K562 (cell line): ENCODE measurements around the gene RNF17. TPM values are rescaled to one million over a fixed set of nuclear protein-coding genes. Genes with fewer than 3 reads are reported as not detected.

ENCODE experiments used
- ATAC-seq: fragments of 200-7000 bp; cut with Tn5 transposase; 3 replicates; pipeline ENCODE4 v1.9.1; 2020; ENCODE audit warnings: moderate library complexity
- BruUV-seq: library from RNA; stranded (reverse); fragments of 400-500 nt; replicated peaks from 2 replicates; lab custom pipeline; 2021; lab: Mats Ljungman, UMichigan
- CTCF ChIA-PET: fragments of 300-600 bp; formaldehyde crosslinking; extraction: SDS; loops from one replicate; lab custom pipeline; 2021; ENCODE audit warnings: low intra/inter-chr PET ratio; lab: Yijun Ruan, JAX
- POLR2A ChIA-PET: fragments of 300-600, 350-650 bp; sonication (Branson Sonifier 250); formaldehyde crosslinking; extraction: SDS; loops from one replicate; lab custom pipeline; 2021; ENCODE audit warnings: antibody characterized with exemption, inconsistent platforms; lab: Yijun Ruan, JAX
- DNase-seq, 4 experiments: peaks; one replicate each; pipeline versions ENCODE4 v3.0.0 to v3.0.0-alpha.2; 2011 to 2018; ENCODE audit warnings: low spot score in 3 of 4, mixed read lengths in 3 of 4; ENCODE audit errors: extremely low read depth in 1 of 4
- FAIRE-seq: peaks from 2 replicates; lab custom pipeline; 2011; peaks lifted over from hg19 to GRCh38; lab: Jason Lieb, UNC
- H2AFZ ChIP-seq: 2 replicates; pipeline ENCODE4 v1.6.0; 2011; ENCODE audit warnings: low read depth, low read length, control low read depth, inconsistent platforms
- H3K27ac ChIP-seq: fragments of 200-600 bp; 3 replicates; pipeline ENCODE4 v1.8.0; 2011; ENCODE audit warnings: low read depth, mild to moderate bottlenecking, control low read depth, inconsistent platforms, low read length, moderate library complexity, mixed read lengths; ENCODE audit errors: extremely low read depth
- H3K27me3 ChIP-seq, 2 experiments: fragments of 300-600 bp in 1 of 2; 2 replicates in 1 of 2; 3 replicates in 1 of 2; pipeline versions ENCODE4 v1.6.0 to v1.8.0; 2011; ENCODE audit warnings: inconsistent platforms in 2 of 2, low read length in 2 of 2, mild to moderate bottlenecking in 1 of 2, mixed read lengths in 1 of 2, moderate library complexity in 1 of 2; ENCODE audit not compliant: control insufficient read depth in 2 of 2, insufficient read depth in 2 of 2
- H3K36me3 ChIP-seq: fragments of 300-600 bp; 3 replicates; pipeline ENCODE4 v1.8.0; 2011; ENCODE audit warnings: mild to moderate bottlenecking, low read length, inconsistent platforms; ENCODE audit not compliant: control insufficient read depth, insufficient read depth
- H3K4me1 ChIP-seq, 2 experiments: fragments of 200-600 bp in 1 of 2; replicated peaks in 1 of 2; 2 replicates in 1 of 2; 3 replicates in 1 of 2; pipeline versions ENCODE4 v1.5.1 to v1.8.0; 2011; ENCODE audit warnings: inconsistent platforms in 2 of 2, low read length in 2 of 2, mild to moderate bottlenecking in 1 of 2, mixed read lengths in 1 of 2, moderate library complexity in 1 of 2; ENCODE audit not compliant: control insufficient read depth in 2 of 2, insufficient read depth in 2 of 2
- H3K4me2 ChIP-seq: 2 replicates; pipeline ENCODE4 v1.6.1; 2011; ENCODE audit warnings: low read length, control low read depth, inconsistent platforms, mixed read lengths; ENCODE audit not compliant: insufficient read depth
- H3K4me3 ChIP-seq: fragments of 200-600 bp; sonication (generic), shearing (Covaris generic); 2 replicates; pipeline ENCODE4 v1.5.1; 2016; ENCODE audit warnings: control low read depth, inconsistent platforms
- H3K79me2 ChIP-seq: fragments of 200-600 bp; 3 replicates; pipeline ENCODE4 v1.8.0; 2011; ENCODE audit warnings: low read length, inconsistent platforms; ENCODE audit not compliant: control insufficient read depth, insufficient read depth
- H3K9ac ChIP-seq, 2 experiments: 2 replicates each; pipeline versions ENCODE4 v1.6.0 to v1.6.1; 2011; ENCODE audit warnings: low read depth in 2 of 2, low read length in 2 of 2, control low read depth in 1 of 2, inconsistent platforms in 1 of 2, mild to moderate bottlenecking in 1 of 2, mixed read lengths in 1 of 2; ENCODE audit not compliant: insufficient read depth in 1 of 2
- H3K9me1 ChIP-seq: one replicate; pipeline ENCODE4 v1.6.0; 2011; ENCODE audit warnings: inconsistent platforms, mild to moderate bottlenecking, low read length, moderate library complexity; ENCODE audit not compliant: control insufficient read depth, insufficient read depth
- H3K9me3 ChIP-seq: replicated peaks from 2 replicates; pipeline ENCODE4 v1.5.1; 2011; ENCODE audit warnings: low read depth, low read length, inconsistent platforms; ENCODE audit not compliant: control insufficient read depth, insufficient read depth
- H4K20me1 ChIP-seq: replicated peaks from 2 replicates; pipeline ENCODE4 v1.6.1; 2011; ENCODE audit warnings: low read length, inconsistent platforms, mixed read lengths; ENCODE audit not compliant: control insufficient read depth, insufficient read depth
- ARHGAP35 ChIP-seq: fragments of 450-650 bp; IDR thresholded peaks from 2 replicates; pipeline ENCODE4 v1.6.1; 2018; ENCODE audit not compliant: partially characterized antibody
- BRCA1 ChIP-seq, 2 experiments: fragments of 450-650 bp in 1 of 2; sonication (generic) in 1 of 2; formaldehyde crosslinking in 1 of 2; IDR thresholded peaks; 2 replicates each; pipeline versions ENCODE4 v1.5.0 to v1.6.1; 2017 to 2020; ENCODE audit warnings: mild to moderate bottlenecking in 1 of 2, missing genetic modification reagents in 1 of 2
- CC2D1A ChIP-seq: fragments of 450-650 bp; IDR thresholded peaks from 2 replicates; pipeline ENCODE4 v1.6.1; 2017; ENCODE audit warnings: mild to moderate bottlenecking
- CEBPG ChIP-seq, 3 experiments: fragments of 200-800 bp in 1 of 3; sonication (Bioruptor generic) in 1 of 3; sonication (generic) in 1 of 3; formaldehyde crosslinking in 1 of 3; IDR thresholded peaks in 2 of 3; conservative IDR thresholded peaks in 1 of 3; 2 replicates each; pipeline versions ENCODE4 v1.6.1 to v1.8.0; 2016 to 2022; ENCODE audit warnings: missing compliant biosample characterization in 2 of 3, missing genetic modification characterization in 2 of 3, mild to moderate bottlenecking in 1 of 3, missing genetic modification reagents in 1 of 3
- EZH2 ChIP-seq: IDR thresholded peaks from 2 replicates; pipeline ENCODE4 v1.6.1; 2012; ENCODE audit warnings: low read depth, mild to moderate bottlenecking, inconsistent platforms, low read length, borderline replicate concordance
- FOXJ2 ChIP-seq: fragments of 200-800 bp; sonication (Bioruptor generic); IDR thresholded peaks from 2 replicates; pipeline ENCODE4 v1.6.1; 2016; ENCODE audit warnings: missing genetic modification characterization, missing compliant biosample characterization
- GATA2 ChIP-seq: sonication (generic); formaldehyde crosslinking; IDR thresholded peaks from 2 replicates; pipeline ENCODE4 v1.4.0; 2020; ENCODE audit warnings: mild to moderate bottlenecking, missing genetic modification reagents
- HNRNPLL ChIP-seq: fragments of 200-400 bp; formaldehyde crosslinking; IDR thresholded peaks from 2 replicates; pipeline ENCODE4 v1.6.1; 2017; ENCODE audit warnings: low read length, low read depth, mild to moderate bottlenecking; ENCODE audit not compliant: poor library complexity, severe bottlenecking
- ILF3 ChIP-seq: fragments of 450-650 bp; IDR thresholded peaks from 2 replicates; pipeline ENCODE4 v1.6.1; 2018; ENCODE audit warnings: antibody characterized with exemption, mild to moderate bottlenecking, moderate library complexity, borderline replicate concordance
- KAT7 ChIP-seq: sonication (generic); formaldehyde crosslinking; IDR thresholded peaks from 2 replicates; pipeline ENCODE4 v1.8.0; 2022; ENCODE audit warnings: missing genetic modification reagents, mild to moderate bottlenecking, borderline replicate concordance
- KLF6 ChIP-seq: fragments of 250-450 bp; sonication (Bioruptor Pico); IDR thresholded peaks from 2 replicates; pipeline ENCODE4 v1.4.0; 2020; ENCODE audit warnings: mild to moderate bottlenecking, moderate library complexity, borderline replicate concordance
- MED1 ChIP-seq: sonication (generic); formaldehyde crosslinking; IDR thresholded peaks from 2 replicates; pipeline ENCODE4 v1.8.1; 2023; ENCODE audit warnings: missing genetic modification reagents, borderline replicate concordance
- NUFIP1 ChIP-seq: fragments of 450-650 bp; IDR thresholded peaks from 2 replicates; pipeline ENCODE4 v1.6.1; 2018; ENCODE audit not compliant: partially characterized antibody
- SAFB2 ChIP-seq: fragments of 200-400 bp; formaldehyde crosslinking; IDR thresholded peaks from 2 replicates; pipeline ENCODE4 v1.6.1; 2018; ENCODE audit warnings: borderline replicate concordance, low read length, low read depth, moderate library complexity; ENCODE audit not compliant: severe bottlenecking
- SRSF9 ChIP-seq: fragments of 200-400 bp; formaldehyde crosslinking; IDR thresholded peaks from 2 replicates; pipeline ENCODE4 v1.6.1; 2017; ENCODE audit warnings: low read depth, low read length, borderline replicate concordance
- U2AF1 ChIP-seq: fragments of 200-400 bp; formaldehyde crosslinking; optimal IDR thresholded peaks from 2 replicates; pipeline ENCODE3; 2017; ENCODE audit warnings: mild to moderate bottlenecking, low read depth, low read length, moderate library complexity
- XRCC5 ChIP-seq: fragments of 200-400 bp; formaldehyde crosslinking; IDR thresholded peaks from 2 replicates; pipeline ENCODE4 v1.6.1; 2017; ENCODE audit warnings: low read depth, mild to moderate bottlenecking, low read length
- WGBS: fragments of 100-300 bp; shearing (Covaris generic); methylation state at CpG from one replicate; pipeline ENCODE4 v1.1.6; 2016; ENCODE audit warnings: low coverage, mixed read lengths; ENCODE audit not compliant: insufficient coverage; ENCODE audit errors: missing lambda C conversion rate; 5-methylcytosine and 5-hydroxymethylcytosine counted together
- in situ Hi-C: fragments of 300-500 bp; cut with MboI; formaldehyde crosslinking; loops from 4 replicates; pipeline ENCODE4 v1.15.0; 2018; ENCODE audit warnings: inconsistent platforms, mixed read lengths
- intact Hi-C: fragments of 100-400 bp; cut with micrococcal nuclease; formaldehyde crosslinking; loops from 2 replicates; pipeline ENCODE4 v1.14.2; 2022
- polyA plus RNA-seq, 8 experiments: library from polyadenylated mRNA; depleted of rRNA in 4 of 8; stranded (reverse) in 5 of 8; unstranded in 3 of 8; fragments of >200 nt; fragmentation: Nextera tagmentation in 2 of 8; fragmentation: Illumina TruSeq in 1 of 8; extraction: Ambion mirVana in 2 of 8; extraction: Trizol in 1 of 8; gene quantifications; 2 replicates each; pipeline versions ENCODE4 v1.2.1 to v1.2.3, GENCODE V29; 2011 to 2014; ENCODE audit warnings: inconsistent platforms in 1 of 8, missing spikeins in 1 of 8
- total RNA-seq, 7 experiments: library from RNA; depleted of rRNA in 6 of 7; stranded (reverse); fragments of >200 nt in 6 of 7; fragmentation: Illumina TruSeq in 2 of 7; extraction: Trizol in 2 of 7; gene quantifications; 2 replicates each; pipeline versions ENCODE4 v1.2.1 to v1.2.3, GENCODE V29; 2011 to 2021; ENCODE audit warnings: low replicate concordance in 1 of 7
- TF ChIP-seq, protein P1 (sequence below): sonication (generic); formaldehyde crosslinking; IDR thresholded peaks from 2 replicates; pipeline ENCODE4 v1.8.0; 2022; ENCODE audit warnings: missing genetic modification reagents, mild to moderate bottlenecking, moderate library complexity, borderline replicate concordance
- TF ChIP-seq, protein P2 (sequence below): fragments of 250-450 bp; sonication (Bioruptor Pico); IDR thresholded peaks from 2 replicates; pipeline ENCODE4 v1.8.0; 2022; ENCODE audit warnings: moderate library complexity, mild to moderate bottlenecking, inconsistent platforms

The RNF17 gene
- total and polyA plus RNA-seq, 9 of the 15 experiments (the other 6 are each of a cell fraction or from before 2014, with no cell fraction given) = 0.11 to 0.90 (median 0.58) TPM

DNA sequence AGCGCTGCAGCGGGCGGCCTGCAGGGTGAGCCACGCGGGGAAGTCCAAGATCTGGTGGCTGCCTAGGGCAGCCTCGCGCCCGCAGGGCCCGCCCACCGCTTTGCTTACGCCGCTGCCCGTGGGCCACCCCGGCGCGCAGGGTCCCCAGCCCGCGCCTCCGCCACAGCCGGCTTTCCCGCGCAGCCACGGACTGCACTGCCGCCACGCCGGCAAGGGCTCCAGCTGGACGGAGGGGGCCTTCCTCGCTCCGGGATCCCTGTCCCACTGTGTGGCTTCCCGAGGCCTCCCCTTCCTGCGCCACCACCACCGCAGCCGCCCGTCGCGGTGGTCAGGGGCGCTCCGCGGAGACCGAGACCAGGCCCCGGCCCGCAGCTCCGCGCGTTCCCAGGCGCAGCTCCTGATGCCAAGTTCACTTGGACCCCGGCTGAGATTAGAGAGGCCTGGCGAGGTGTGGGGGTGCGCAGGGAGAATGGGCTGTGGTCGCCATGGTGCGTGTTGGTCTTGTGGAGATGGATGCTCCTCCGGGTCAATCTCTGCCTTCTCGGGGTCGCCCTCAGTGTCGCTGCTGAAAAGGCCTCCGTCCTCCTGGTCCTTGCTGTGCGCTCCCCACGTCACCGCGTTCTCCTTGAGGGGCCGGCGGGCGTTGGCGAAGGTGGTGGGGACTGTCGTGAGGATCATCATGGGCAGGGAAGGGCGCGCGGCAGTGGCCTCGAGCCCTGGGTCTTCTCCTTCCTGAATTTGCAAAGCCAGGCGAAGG, 17.9 kb upstream of the RNF17 start:
- no TSS peak for BruUV-seq
- Histone ChIP-seq H3K79me2 (no peaks in the 10 kb centered on the region), H3K36me3 (no peaks in the 10 kb centered on the region), H3K4me1 (peaks cover 0 to 26% of the 10 kb centered on the region in 2 experiments; a peak in 2 of 5 replicates), H3K4me3 (no peak overlapping the region), H3K4me2 (no peak overlapping the region), H3K9me1 (no peaks in the 10 kb centered on the region), H4K20me1 (no peaks in the 10 kb centered on the region), H3K27ac (no peak overlapping the region), H3K9me3 (no peaks in the 10 kb centered on the region), H3K9ac (no peak overlapping the region), H2AFZ (no peak overlapping the region), H3K27me3 (peaks cover 2 to 14% of the 10 kb centered on the region in 2 experiments; a peak in 2 of 5 replicates)
- TF ChIP-seq U2AF1 = no peak
- TF ChIP-seq ILF3 = no peak
- no peak for TF ChIP-seq HNRNPLL
- TF ChIP-seq KLF6 = no peak
- no peak for TF ChIP-seq FOXJ2 (tag)
- no peak for TF ChIP-seq GATA2 (CRISPR knock-in tag)
- no peak for TF ChIP-seq ARHGAP35
- no peak for TF ChIP-seq SRSF9
- no peak for TF ChIP-seq NUFIP1
- TF ChIP-seq, protein P1, sequence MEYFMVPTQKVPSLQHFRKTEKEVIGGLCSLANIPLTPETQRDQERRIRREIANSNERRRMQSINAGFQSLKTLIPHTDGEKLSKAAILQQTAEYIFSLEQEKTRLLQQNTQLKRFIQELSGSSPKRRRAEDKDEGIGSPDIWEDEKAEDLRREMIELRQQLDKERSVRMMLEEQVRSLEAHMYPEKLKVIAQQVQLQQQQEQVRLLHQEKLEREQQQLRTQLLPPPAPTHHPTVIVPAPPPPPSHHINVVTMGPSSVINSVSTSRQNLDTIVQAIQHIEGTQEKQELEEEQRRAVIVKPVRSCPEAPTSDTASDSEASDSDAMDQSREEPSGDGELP (CRISPR knock-in tag) = no peak
- no peak for TF ChIP-seq MED1 (CRISPR knock-in tag)
- no peak for TF ChIP-seq BRCA1 (IDR thresholded peaks at IDR 0.05)
- TF ChIP-seq BRCA1 (CRISPR knock-in tag; IDR thresholded peaks at IDR 0.05) = no peak
- no peak for TF ChIP-seq CC2D1A
- no peak for TF ChIP-seq XRCC5
- no peak for TF ChIP-seq CEBPG (CRISPR knock-in tag; IDR thresholded peaks at IDR 0.05)
- no peak for TF ChIP-seq CEBPG (tag; conservative IDR thresholded peaks at IDR 0.05 in 1 of 2, IDR thresholded peaks at IDR 0.05 in 1 of 2)
- TF ChIP-seq EZH2 = no peak
- no peak for TF ChIP-seq SAFB2
- TF ChIP-seq, protein P2, sequence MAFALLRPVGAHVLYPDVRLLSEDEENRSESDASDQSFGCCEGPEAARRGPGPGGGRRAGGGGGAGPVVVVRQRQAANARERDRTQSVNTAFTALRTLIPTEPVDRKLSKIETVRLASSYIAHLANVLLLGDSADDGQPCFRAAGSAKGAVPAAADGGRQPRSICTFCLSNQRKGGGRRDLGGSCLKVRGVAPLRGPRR (CRISPR knock-in tag) = no peak
- no peak for TF ChIP-seq KAT7
- ATAC-seq = no peak
- ChIA-PET POLR2A (no interaction called here), CTCF (no interaction called here)
- intact Hi-C loops (no loop called here), in situ Hi-C loops (loop anchor here (25.0 kb wide), 1 partner anchor 241 kb away; no protein-coding TSS in a partner anchor)
- no peak for FAIRE-seq
- WGBS = 43% methylated on average over 22 of the region's 70 CpGs
- no peak for DNase-seq
